ENCODE data around the gene TMEM43. TPM values are rescaled to one million over a fixed set of nuclear protein-coding genes. Genes with fewer than 3 reads are reported as not detected.

The TMEM43 gene
- total RNA-seq, 4 donors from 2014 or later = 93.5 to 114 (median 102) TPM

GRCh38 chr3:14156201-14156600 lies 31.3 kb downstream of the TMEM43 start:
- H3K9me3 ChIP-seq = no peaks in the 10 kb centered on the region
- no peak for DNase-seq
- H3K36me3 ChIP-seq = no peaks in the 10 kb centered on the region
- no peak overlapping the region for H3K4me3 ChIP-seq
- TF ChIP-seq POLR2A (IDR thresholded peaks at IDR 0.05) (no peak), CTCF (IDR thresholded peaks at IDR 0.05) (no peak)
- no peaks in the 10 kb centered on the region for H3K27me3 ChIP-seq
- intact Hi-C loops (cut with DNase I; ENCODE audit: low total_unique reads) = no loop called here
- H3K4me1 ChIP-seq = no peaks in the 10 kb centered on the region
- no peak overlapping the region for H3K27ac ChIP-seq

- no peak for DNase-seq
- H3K4me1 ChIP-seq = no peaks in the 10 kb centered on the region
- no peak overlapping the region for H3K4me3 ChIP-seq
- H3K9me3 ChIP-seq = peaks cover 0 to 7% of the 10 kb centered on the region in 2 donors
- H3K36me3 ChIP-seq = no peaks in the 10 kb centered on the region
- H3K27me3 ChIP-seq = no peaks in the 10 kb centered on the region
- H3K27ac ChIP-seq = no peak overlapping the region
- TF ChIP-seq POLR2A (IDR thresholded peaks at IDR 0.05) (no peak), CTCF (IDR thresholded peaks at IDR 0.05) (no peak)
- intact Hi-C loops (cut with DNase I; ENCODE audit: low total_unique reads) = no loop called here
These were observed 32.1 kb downstream of the TMEM43 start for GRCh38 chr3:14156843-14157561.

DNA sequence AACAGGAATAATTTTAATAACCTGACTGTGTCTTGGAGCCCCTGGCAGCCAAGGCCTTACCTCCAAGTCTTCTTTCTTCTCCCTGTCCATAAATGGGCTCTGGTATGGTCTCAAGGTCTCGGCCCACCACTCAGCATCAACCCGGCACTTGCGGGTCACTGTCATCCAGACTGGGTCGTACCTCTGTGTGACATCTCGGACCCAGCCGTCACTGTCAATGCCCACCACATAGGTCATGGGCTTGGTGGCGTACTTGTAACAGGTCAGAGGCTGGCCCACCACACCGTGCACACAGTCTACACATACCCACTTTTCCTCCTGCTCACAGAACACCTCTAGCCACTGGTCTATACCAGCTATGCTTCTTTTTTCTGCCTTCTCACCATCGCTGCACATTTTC lies 33.1 kb downstream of the TMEM43 start:
- Histone ChIP-seq H3K36me3 (no peaks in the 10 kb centered on the region), H3K4me3 (no peak overlapping the region), H3K9me3 (peaks cover 0 to 9% of the 10 kb centered on the region in 2 donors), H3K27me3 (no peaks in the 10 kb centered on the region), H3K4me1 (no peaks in the 10 kb centered on the region), H3K27ac (no peak overlapping the region)
- DNase-seq = no peak
- no peak for TF ChIP-seq CTCF (IDR thresholded peaks at IDR 0.05)
- TF ChIP-seq POLR2A (IDR thresholded peaks at IDR 0.05) = no peak
- intact Hi-C loops (cut with DNase I; ENCODE audit: low total_unique reads) = no loop called here

GRCh38 chr3:14158370-14158769 lies 33.5 kb downstream of the TMEM43 start:
- H3K36me3 ChIP-seq = no peaks in the 10 kb centered on the region

More at GRCh38 chr3:14158370-14158769, 33.5 kb downstream of the TMEM43 start:
- intact Hi-C loops (cut with DNase I; ENCODE audit: low total_unique reads) = no loop called here
- H3K9me3 ChIP-seq = peaks cover 0 to 9% of the 10 kb centered on the region in 2 donors
- H3K4me1 ChIP-seq = no peaks in the 10 kb centered on the region
- no peaks in the 10 kb centered on the region for H3K27me3 ChIP-seq
- TF ChIP-seq POLR2A (IDR thresholded peaks at IDR 0.05) = no peak
- TF ChIP-seq CTCF (IDR thresholded peaks at IDR 0.05) = no peak
- no peak overlapping the region for H3K27ac ChIP-seq
- no peak overlapping the region for H3K4me3 ChIP-seq
- no peak for DNase-seq
